Muscle layer of duodenum (tissue), 2 donors: ENCODE measurements around the gene MAGI1.

Experiments used
- H3K27ac ChIP-seq: one replicate; pipeline ENCODE4 v1.7.0; 2013; ENCODE audit warnings: mild to moderate bottlenecking, low read length
- H3K27me3 ChIP-seq: one replicate; pipeline ENCODE4 v1.7.0; 2013; ENCODE audit warnings: low read depth, mild to moderate bottlenecking, control low read depth, low read length
- H3K36me3 ChIP-seq, 2 donors: one replicate each; pipeline ENCODE4 v1.7.0; 2013; ENCODE audit warnings: low read length in 2 of 2, control low read depth in 1 of 2, mild to moderate bottlenecking in 1 of 2; ENCODE audit not compliant: insufficient read depth in 2 of 2, control insufficient read depth in 1 of 2
- H3K4me1 ChIP-seq, 2 donors: one replicate each; pipeline ENCODE4 v1.7.0; 2013; ENCODE audit warnings: low read length in 2 of 2, mild to moderate bottlenecking in 2 of 2, control low read depth in 1 of 2, moderate library complexity in 1 of 2; ENCODE audit not compliant: insufficient read depth in 2 of 2, control insufficient read depth in 1 of 2
- H3K4me3 ChIP-seq, 2 donors: one replicate each; pipeline ENCODE4 v1.7.0; 2013; ENCODE audit warnings: low read length in 2 of 2, low read depth in 1 of 2, mild to moderate bottlenecking in 1 of 2
- H3K9me3 ChIP-seq, 2 donors: one replicate each; pipeline ENCODE4 v1.7.0; 2013; ENCODE audit warnings: low read length in 2 of 2, control low read depth in 1 of 2, mild to moderate bottlenecking in 1 of 2; ENCODE audit not compliant: control insufficient read depth in 1 of 2
- donor health status: healthy.

The MAGI1 gene

DNA sequence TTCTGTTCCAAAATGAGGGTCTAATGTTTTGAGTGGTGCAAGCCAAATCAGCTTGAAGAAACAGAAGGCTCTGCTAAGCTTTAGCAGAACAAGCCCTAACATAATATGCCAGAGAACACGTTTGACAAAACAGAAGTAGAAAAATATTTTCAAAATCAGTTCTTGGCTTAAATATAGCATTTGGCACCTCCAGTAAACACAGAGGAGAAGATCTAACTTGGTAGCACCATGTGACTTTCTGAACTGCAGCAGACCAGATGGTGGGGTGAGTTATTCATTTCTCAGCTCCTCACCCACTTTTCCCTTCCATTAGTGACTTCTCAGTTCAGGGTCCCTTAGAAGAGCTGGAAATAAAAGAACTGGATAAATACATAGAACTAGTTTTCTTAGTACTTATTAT lies 395.8 kb downstream of the MAGI1 start:
- Histone ChIP-seq H3K4me1 (no peaks in the 10 kb centered on the region), H3K4me3 (no peak overlapping the region), H3K27me3 (no peaks in the 10 kb centered on the region), H3K9me3 (peaks cover 3 to 15% of the 10 kb centered on the region in 2 donors), H3K27ac (no peak overlapping the region), H3K36me3 (no peaks in the 10 kb centered on the region)

DNA sequence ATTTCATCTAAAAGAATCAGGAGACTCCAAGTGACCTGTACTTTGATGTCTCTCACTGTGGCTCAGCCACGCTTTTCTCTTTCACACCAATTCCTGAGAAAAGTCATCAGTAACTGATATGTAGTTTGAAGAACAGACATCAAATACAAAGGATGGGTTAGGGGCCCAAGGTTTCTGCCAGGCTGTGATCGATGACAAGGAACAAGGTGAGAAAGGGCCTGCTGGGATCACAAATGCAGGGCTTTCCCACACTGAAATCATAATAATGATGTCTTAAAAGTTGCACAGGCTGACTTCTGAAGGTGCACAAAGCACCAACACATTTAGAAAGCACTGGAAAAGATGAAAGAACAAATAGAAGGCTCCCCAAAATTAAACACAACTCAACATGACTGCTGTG lies 396.9 kb downstream of the MAGI1 start:
- Histone ChIP-seq H3K4me1 (no peaks in the 10 kb centered on the region), H3K36me3 (no peaks in the 10 kb centered on the region), H3K27ac (no peak overlapping the region), H3K9me3 (peaks cover 0 to 4% of the 10 kb centered on the region in 2 donors), H3K4me3 (no peak overlapping the region), H3K27me3 (no peaks in the 10 kb centered on the region)

DNA sequence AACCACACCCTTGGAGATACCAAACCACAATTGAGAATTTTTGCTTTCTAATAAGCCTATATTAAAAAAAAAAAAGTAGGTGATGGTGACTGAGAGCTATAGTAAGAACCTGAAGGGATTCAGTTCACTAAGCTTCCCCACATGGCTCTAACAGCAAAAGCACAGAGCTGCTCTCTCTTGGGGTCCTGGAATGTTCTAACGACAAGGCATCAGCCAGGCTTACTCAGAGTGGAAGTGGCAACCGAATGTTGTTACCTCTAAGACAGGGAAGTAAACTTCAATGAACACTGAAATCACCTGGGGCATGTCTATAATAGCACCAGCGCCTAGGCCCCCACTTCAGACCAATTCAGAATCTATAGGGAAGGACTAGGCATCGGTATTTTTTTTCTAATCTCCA lies 397.7 kb downstream of the MAGI1 start:
- Histone ChIP-seq H3K27ac (no peak overlapping the region), H3K4me1 (no peaks in the 10 kb centered on the region), H3K36me3 (no peaks in the 10 kb centered on the region), H3K4me3 (no peak overlapping the region), H3K27me3 (no peaks in the 10 kb centered on the region), H3K9me3 (peaks cover 0 to 1% of the 10 kb centered on the region in 2 donors)

DNA sequence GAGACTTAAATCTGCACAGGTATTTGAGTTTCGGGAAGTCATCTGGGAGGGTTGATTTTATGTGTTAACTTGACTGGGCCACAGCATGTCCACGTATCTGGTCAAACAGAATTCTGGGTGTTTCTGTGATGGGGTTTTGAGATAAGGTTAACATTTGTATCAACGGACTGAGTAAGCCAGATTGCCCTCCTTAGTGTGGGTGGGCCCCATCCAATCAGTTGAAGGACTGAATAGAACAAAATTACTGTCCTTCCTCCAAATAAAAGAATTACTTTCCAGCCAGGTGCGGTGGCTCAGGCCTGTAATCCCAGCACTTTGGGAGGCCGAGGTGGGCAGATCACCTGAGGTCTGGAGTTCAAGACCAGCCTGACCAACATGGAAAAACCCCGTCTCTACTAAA lies 399.3 kb downstream of the MAGI1 start:
- Histone ChIP-seq H3K27ac (no peak overlapping the region), H3K4me3 (no peak overlapping the region), H3K36me3 (no peaks in the 10 kb centered on the region), H3K27me3 (no peaks in the 10 kb centered on the region), H3K9me3 (no peaks in the 10 kb centered on the region), H3K4me1 (no peaks in the 10 kb centered on the region)

DNA sequence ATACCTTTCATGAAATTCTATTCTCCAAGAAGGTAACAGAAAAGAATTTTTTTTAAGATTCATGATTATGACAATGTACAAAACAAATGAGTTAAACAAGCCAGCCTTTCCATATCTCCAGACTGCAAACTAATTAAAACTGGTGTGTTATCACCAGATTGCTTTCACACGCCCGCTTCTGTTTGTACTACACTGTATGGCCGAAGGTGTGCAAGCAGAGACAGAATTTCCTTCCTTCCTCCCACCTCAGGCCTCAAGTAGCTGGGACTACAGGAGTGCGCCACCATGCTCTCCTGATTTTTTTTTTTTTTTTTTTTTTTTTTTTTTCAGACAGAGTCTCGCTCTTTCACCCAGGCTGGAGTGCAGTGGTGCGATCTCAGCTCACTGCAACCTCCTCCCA lies 400.4 kb downstream of the MAGI1 start:
- Histone ChIP-seq H3K27me3 (no peaks in the 10 kb centered on the region), H3K36me3 (no peaks in the 10 kb centered on the region), H3K4me3 (no peak overlapping the region), H3K4me1 (no peaks in the 10 kb centered on the region), H3K27ac (no peak overlapping the region), H3K9me3 (no peaks in the 10 kb centered on the region)

DNA sequence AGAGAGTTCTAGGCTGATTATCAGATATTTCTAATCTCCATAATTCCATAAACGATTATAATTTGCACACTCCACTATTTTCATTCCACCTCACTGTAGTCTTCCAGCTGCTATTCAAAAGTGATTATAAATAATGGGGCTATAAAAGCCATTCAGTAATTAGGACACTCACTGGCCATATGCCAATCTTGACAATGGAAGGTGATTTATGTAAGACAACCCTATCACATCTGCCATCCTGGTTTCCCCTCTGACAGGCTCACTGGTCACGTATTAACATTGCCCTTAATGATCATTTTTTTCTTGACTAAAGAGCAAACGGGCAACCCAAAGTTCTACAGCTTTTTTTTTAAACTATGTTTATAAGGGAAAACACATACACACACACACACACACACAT lies 402.4 kb downstream of the MAGI1 start:
- Histone ChIP-seq H3K4me3 (no peak overlapping the region), H3K4me1 (no peaks in the 10 kb centered on the region), H3K27ac (no peak overlapping the region), H3K36me3 (no peaks in the 10 kb centered on the region), H3K9me3 (no peaks in the 10 kb centered on the region), H3K27me3 (no peaks in the 10 kb centered on the region)

DNA sequence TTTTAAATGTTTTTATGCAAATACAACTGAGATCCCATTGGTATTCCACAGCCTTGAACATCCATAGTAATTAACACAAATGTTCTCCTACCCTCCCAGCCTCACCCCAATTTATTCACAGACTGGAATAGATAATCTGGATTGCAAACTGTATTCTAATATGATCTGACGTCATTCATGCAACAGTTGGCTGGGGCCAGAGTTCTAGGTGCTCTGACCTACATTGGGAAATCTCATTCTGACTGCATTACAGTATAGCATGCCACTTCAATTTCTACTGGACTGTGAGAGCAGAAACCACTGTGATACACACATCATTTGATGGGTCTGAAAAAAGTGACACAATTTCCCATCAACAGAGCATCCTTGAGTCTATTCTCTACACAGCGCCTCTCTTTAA lies 403.1 kb downstream of the MAGI1 start:
- H3K4me1 ChIP-seq = no peaks in the 10 kb centered on the region
- H3K27me3 ChIP-seq = no peaks in the 10 kb centered on the region
- no peak overlapping the region for H3K27ac ChIP-seq
- H3K4me3 ChIP-seq = no peak overlapping the region
- no peaks in the 10 kb centered on the region for H3K9me3 ChIP-seq
- no peaks in the 10 kb centered on the region for H3K36me3 ChIP-seq

DNA sequence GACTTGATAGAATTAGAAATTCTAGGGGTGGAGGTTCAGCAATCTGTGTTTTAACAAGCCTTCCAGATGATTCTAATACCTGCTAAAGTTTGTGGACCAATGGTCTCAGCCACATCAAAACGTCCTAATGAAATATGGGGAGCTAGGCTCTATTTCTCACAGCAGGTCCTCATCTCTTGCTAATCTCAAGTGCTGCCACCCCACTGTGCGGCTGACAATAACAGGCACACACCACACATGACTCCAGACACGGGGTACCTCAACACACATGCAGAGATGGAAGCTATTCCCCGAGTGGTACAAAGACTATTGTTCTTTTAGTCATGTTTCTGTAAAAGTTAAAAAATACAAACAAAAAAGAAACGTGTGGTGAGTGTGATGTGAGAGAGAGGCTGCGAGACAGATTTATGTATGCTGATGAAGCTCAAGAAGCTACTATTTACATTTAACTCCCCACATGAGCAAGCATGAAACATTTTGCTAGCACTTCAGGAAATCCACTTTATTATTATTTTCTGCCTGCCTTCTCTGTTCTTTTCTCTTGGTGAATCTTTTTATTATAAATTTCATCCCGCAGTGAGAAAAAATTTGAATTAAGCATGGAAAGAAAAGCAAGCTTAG lies 405.6 kb downstream of the MAGI1 start:
- Histone ChIP-seq H3K4me1 (no peaks in the 10 kb centered on the region), H3K27me3 (no peaks in the 10 kb centered on the region), H3K9me3 (no peaks in the 10 kb centered on the region), H3K36me3 (no peaks in the 10 kb centered on the region), H3K4me3 (no peak overlapping the region), H3K27ac (no peak overlapping the region)

DNA sequence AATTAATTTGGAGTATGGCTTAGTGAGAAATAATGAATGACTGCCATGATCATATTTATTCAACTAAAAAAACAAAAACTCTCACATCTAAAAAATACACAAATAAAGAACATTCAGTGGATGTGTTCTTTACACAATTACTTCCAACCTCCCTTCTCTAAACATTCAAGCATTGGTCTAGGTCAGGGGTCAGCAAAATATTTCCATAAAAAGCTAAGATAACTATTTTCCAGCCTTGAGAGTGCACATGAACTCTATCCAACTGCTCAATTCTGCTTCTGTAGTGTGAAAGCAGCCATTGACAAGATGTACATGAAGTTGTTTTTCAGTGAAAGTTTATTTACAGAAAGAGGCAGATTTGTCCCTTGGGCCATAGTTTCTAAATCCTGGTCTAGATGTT lies 406.3 kb downstream of the MAGI1 start:
- H3K4me1 ChIP-seq = no peaks in the 10 kb centered on the region
- no peaks in the 10 kb centered on the region for H3K36me3 ChIP-seq
- H3K27me3 ChIP-seq = no peaks in the 10 kb centered on the region
- no peak overlapping the region for H3K4me3 ChIP-seq
- no peak overlapping the region for H3K27ac ChIP-seq
- no peaks in the 10 kb centered on the region for H3K9me3 ChIP-seq

DNA sequence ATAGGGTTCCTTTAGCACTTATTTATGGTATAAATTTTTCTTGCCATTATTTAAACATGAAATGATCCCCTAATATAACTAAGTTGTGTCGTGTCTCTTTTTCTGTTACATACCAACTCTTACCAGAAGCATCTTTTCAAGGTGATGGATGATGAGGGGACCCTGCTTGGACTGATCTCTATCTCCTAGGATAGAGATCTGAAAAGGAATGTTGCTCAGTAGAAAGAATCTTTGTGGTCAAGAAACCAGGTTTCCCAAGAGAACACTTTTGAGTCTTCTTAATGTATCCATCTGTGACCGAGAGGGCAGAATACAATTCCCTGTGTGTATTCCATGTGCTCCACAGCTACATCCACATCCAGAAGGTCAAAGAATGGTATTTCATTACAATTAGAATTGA lies 409.7 kb downstream of the MAGI1 start:
- Histone ChIP-seq H3K27me3 (no peaks in the 10 kb centered on the region), H3K4me1 (no peaks in the 10 kb centered on the region), H3K36me3 (no peaks in the 10 kb centered on the region), H3K4me3 (no peak overlapping the region), H3K27ac (no peak overlapping the region), H3K9me3 (no peaks in the 10 kb centered on the region)

DNA sequence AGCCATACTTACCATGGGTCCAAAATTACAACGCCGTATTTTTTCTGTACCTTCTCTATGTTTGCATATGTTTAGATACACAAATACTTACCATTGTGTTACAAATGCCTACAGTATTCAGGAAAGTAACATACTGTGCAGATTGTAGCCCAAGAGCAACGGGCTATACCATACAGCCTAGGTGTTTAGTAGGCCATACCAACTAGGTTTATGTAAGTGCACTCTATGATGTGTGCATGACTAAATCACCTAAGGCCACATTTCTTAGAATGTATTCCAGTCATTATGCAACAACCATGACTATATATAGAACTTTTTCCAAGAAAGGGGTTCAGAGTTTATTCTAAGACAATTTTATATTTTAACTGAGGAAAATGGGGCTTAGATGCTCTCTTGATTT lies 411.7 kb downstream of the MAGI1 start:
- H3K9me3 ChIP-seq = no peaks in the 10 kb centered on the region
- H3K4me3 ChIP-seq = no peak overlapping the region
- H3K27ac ChIP-seq = no peak overlapping the region
- no peaks in the 10 kb centered on the region for H3K36me3 ChIP-seq
- H3K27me3 ChIP-seq = no peaks in the 10 kb centered on the region
- no peaks in the 10 kb centered on the region for H3K4me1 ChIP-seq

DNA sequence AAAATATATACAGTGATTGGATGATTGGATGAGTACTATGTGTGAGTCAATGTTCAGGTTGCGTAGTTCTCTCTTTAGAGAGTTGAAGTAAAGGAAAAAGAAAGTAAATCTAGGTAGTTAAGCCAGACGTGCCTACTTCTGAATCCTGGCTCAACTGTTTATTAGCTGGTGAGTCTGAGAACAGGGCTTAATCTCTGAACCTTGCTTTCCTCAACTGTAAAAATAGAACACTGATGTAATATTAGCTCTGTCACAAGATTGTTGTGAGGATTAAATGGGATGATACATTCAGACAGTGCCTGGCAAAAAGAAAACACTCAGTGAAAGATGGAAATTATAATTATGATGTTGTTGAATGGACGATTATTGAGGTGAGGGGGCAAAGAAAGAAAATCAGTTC lies 413.4 kb downstream of the MAGI1 start:
- Histone ChIP-seq H3K4me3 (no peak overlapping the region), H3K27me3 (no peaks in the 10 kb centered on the region), H3K9me3 (no peaks in the 10 kb centered on the region), H3K4me1 (no peaks in the 10 kb centered on the region), H3K27ac (no peak overlapping the region), H3K36me3 (no peaks in the 10 kb centered on the region)
